A549 treated with AZD2906 at 1 μM for 4 hours (cell line): ENCODE results near the gene MEF2B. TPM values are rescaled to one million over a fixed set of nuclear protein-coding genes. Genes with fewer than 3 reads are reported as not detected.

Experiments used
- total RNA-seq: library from RNA; stranded (reverse); fragments of 200-300 nt; extraction: Qiagen RNA extraction; gene quantifications from 5 replicates; pipeline ENCODE4 v1.2.3, GENCODE V29; 2022

MEF2B gene
- 0.15 to 1.0 TPM (median 0.41 TPM) in 5 replicates for total RNA-seq

GRCh38 chr19:19170053-19170872 is at the start of gene MEF2B:
Gene MEF2B (minus strand): TSS chr19:19170263. CDS start chr19:19150735, 19,528 bp downstream.

GRCh38 chr19:19211499-19212420 is 41.7 kb upstream of the MEF2B start, which contains the start of gene NCAN:
Gene NCAN (plus strand): TSS chr19:19211958. CDS start chr19:19216954, 4,996 bp downstream.

GRCh38 chr19:19203012-19203856 is 33.2 kb upstream of the MEF2B start, which contains the start of gene NR2C2AP:
Gene NR2C2AP (minus strand): TSS chr19:19203414. CDS start chr19:19203060, 354 bp downstream.

GRCh38 chr19:19192078-19192882 is 22.2 kb upstream of the MEF2B start, which contains the start of the genes BORCS8 and RFXANK:
Gene BORCS8 (minus strand): TSS chr19:19192152. CDS start chr19:19192117, 35 bp downstream.
Gene RFXANK (plus strand): TSS chr19:19192258. CDS start chr19:19193947, 1,689 bp downstream.

GRCh38 chr19:19138109-19138981 is 31.7 kb downstream of the MEF2B start, which contains the start of gene TMEM161A:
Gene TMEM161A (minus strand): TSS chr19:19138478. CDS start chr19:19138428, 50 bp downstream.

Other genes starting within 250 kb of the MEF2B start
- gene HOMER3, start 229.0 kb downstream of the MEF2B start, total RNA-seq: 20.6 to 29.2 TPM (median 28.8 TPM) in 5 replicates
- 22.2 to 31.2 TPM (median 28.1 TPM) in 5 replicates for gene SUGP2, start 136.7 kb downstream of the MEF2B start, total RNA-seq
- gene ARMC6, start 136.7 kb downstream of the MEF2B start, total RNA-seq: 23.0 to 30.9 TPM (median 28.5 TPM) in 5 replicates
- 0.71 to 0.87 TPM (median 0.74 TPM) in 5 replicates for gene SLC25A42, start 106.3 kb downstream of the MEF2B start, total RNA-seq
- gene TMEM161A, start 31.8 kb downstream of the MEF2B start, total RNA-seq: 20.3 to 25.7 TPM (median 23.5 TPM) in 5 replicates
- 8.0 to 14.5 TPM (median 10.4 TPM) in 5 replicates for gene BORCS8, start 21.9 kb upstream of the MEF2B start, total RNA-seq
- gene RFXANK, start 22.0 kb upstream of the MEF2B start, total RNA-seq: 32.7 to 46.7 TPM (median 43.3 TPM) in 5 replicates
- gene NR2C2AP, start 33.2 kb upstream of the MEF2B start, total RNA-seq: 25.3 to 29.5 TPM (median 28.7 TPM) in 5 replicates
- gene NCAN, start 41.7 kb upstream of the MEF2B start, total RNA-seq: 0.02 to 0.08 TPM (median 0.06 TPM) in 5 replicates
- gene TM6SF2, start 103.0 kb upstream of the MEF2B start, total RNA-seq: 0.34 to 0.68 TPM (median 0.52 TPM) in 5 replicates
- 21.1 to 29.5 TPM (median 25.4 TPM) in 5 replicates for gene SUGP1, start 150.2 kb upstream of the MEF2B start, total RNA-seq
- 10.9 to 14.3 TPM (median 13.0 TPM) in 5 replicates for gene MAU2, start 150.6 kb upstream of the MEF2B start, total RNA-seq
- gene GATAD2A, start 235.4 kb upstream of the MEF2B start, total RNA-seq: 36.6 to 42.3 TPM (median 39.9 TPM) in 5 replicates